AG08396 (cell line): ENCODE measurements around the gene RPL27.

ENCODE experiments used
- DNase-seq: peaks from one replicate; pipeline ENCODE4 v3.0.0; 2012; ENCODE audit warnings: low spot score, mixed read lengths

The RPL27 gene

DNA sequence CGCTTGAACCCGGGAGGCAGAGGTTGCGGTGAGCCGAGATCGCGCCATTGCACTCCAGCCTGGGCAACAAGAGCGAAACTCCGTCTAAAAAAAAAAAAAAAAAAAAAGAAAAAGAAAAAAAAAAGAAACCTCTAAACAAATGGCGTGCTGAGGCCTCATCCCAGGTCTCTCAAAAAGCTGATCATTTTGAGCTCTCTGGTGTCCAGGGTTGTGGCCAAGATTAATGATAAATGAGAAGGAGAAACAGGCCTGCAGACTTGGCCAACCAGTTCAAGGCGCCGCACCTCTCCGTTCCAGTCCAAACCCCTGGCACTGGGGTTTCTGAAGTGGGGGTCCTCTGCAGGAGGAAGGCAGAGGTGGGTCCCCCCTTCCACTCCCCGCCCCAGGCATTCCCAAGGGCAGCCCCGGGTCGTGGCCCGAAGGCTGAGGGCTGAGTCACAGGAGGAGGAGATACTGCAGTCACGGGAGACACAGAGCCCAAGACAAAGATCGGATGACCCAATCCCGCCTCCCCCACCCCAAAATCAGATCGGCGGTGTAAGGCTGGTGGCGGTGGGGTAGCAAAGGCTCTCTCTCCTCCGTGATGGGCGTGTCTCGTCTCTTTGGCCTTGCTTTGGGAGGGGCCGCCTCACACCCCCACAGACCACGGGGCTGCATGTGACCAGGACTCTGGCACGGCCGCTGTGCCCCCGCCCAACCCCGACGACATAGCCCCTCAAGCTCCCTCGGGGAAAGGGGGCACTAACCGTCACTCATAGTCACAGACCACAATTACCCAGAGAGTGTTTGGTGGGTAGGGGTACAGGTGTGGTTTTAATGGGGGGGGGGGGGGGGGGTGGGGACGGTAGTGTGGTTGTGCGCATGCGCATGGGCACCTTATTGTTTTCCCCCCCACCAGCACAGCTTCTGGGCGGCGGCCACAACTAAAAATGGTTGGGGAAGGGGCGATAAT lies 22.8 kb downstream of the RPL27 start:
- peak; percentile 83 for DNase-seq

GRCh38 chr17:43021741-43022512 lies 23.7 kb downstream of the RPL27 start, which contains the start of gene VAT1:
TSS of gene VAT1 (minus strand) at chr17:43022385. CDS start at chr17:43022322, 63 bp downstream.
- peak; percentile 91 for DNase-seq

- peak; percentile 98 for DNase-seq
Observed at GRCh38 chr17:43024407-43025289, 26.4 kb downstream of the RPL27 start, which contains the start of gene RND2. TSS of gene RND2 (plus strand) at chr17:43025231. CDS start at chr17:43025348, 117 bp downstream.

DNA sequence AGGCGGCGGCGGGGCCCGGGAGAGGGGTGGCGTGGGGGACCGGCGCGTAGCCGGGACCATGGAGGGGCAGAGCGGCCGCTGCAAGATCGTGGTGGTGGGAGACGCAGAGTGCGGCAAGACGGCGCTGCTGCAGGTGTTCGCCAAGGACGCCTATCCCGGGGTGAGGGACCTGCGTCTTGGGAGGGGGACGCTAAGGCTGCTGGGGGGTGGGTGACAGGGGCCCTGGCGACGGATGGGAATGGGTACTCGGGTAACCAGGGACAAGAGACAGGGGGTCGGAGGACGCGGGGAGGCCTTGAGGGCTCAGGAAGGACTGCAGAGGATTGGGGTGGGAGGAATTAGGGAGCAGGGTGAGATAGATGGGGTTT lies 27.1 kb downstream of the RPL27 start:
- no peak for DNase-seq

- no peak for DNase-seq
Observed at GRCh38 chr17:43025766-43026537, 27.7 kb downstream of the RPL27 start.

- no peak for DNase-seq
Observed at GRCh38 chr17:43026595-43026994, 28.4 kb downstream of the RPL27 start.

DNA sequence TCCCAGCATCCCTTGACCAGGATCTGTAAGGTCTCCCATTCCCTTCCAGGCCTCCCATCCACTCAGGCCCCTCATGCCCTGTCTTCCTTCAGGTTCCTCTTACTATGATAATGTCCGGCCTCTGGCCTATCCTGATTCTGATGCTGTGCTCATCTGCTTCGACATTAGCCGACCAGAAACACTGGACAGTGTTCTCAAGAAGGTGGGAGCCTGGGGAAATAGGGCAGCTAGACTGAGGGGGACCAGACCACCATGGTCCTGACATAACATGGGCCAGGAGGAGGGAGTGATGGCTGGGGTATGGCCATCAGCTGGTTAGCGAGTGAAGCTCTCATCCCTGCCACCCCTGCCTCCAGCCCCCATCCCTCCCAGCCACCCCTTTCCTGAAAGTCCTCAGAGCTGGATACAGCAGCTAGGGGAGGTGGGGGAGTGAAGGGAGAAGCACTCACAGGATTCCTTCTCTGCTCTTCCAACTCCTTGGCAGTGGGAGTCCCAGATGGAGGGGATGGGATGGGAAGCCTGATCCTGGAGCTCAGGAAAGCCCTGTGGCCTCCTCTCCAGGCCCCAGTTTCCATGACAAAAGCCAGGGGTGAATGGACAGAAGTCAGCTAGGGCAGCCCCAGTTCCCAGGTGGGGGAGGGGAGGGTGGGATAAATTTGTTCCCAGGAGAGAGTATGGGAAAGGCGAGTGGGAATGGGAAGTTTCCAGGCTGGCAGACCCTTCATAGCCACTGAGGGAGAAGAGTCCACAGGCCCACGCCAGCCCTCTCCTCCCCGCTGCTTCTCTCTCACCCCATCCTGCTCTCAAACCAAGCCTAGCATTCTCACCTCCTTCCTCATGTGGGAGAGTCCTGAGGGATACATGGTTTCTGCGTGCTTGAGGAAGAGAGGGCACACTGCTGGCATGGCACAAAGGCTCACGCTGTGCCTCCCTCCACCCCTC lies 29.1 kb downstream of the RPL27 start:
- no peak for DNase-seq

GRCh38 chr17:43028221-43028861 lies 30.1 kb downstream of the RPL27 start:
- DNase-seq: no peak

DNA sequence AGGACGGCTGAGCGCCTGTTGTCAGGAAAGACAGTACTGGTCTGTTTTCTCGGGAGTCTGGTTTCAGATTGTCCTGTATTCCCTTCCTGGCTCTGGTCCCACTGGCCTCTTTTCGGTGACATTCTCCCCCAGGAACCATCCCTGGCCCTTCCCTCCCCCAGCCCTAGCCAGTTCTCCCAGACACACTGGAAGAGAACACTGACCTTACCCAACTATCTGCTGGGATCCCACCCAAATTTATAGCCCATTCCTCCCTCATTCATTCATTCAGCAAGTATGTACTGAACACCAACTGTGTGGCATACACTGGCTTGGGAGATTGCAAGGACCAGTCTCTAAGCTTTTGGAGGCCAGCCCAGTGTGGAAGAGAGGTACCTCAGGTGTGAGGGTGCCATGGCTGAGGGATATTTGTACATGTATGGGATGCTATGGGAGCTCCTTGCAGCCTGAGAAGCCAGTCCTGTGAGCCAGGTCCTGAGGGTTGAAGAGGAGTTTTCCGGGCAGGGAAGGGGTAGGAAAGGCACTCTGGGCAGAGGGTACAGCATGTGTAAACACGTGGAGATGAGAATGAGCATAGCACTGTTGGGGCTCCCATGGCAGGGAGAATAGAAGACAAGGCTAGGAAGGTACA lies 32.0 kb downstream of the RPL27 start:
- no peak for DNase-seq

- DNase-seq: no peak
Observed at GRCh38 chr17:43031666-43032065, 33.4 kb downstream of the RPL27 start.

- no peak for DNase-seq
Observed at GRCh38 chr17:43033948-43034881, 36.0 kb downstream of the RPL27 start.

DNA sequence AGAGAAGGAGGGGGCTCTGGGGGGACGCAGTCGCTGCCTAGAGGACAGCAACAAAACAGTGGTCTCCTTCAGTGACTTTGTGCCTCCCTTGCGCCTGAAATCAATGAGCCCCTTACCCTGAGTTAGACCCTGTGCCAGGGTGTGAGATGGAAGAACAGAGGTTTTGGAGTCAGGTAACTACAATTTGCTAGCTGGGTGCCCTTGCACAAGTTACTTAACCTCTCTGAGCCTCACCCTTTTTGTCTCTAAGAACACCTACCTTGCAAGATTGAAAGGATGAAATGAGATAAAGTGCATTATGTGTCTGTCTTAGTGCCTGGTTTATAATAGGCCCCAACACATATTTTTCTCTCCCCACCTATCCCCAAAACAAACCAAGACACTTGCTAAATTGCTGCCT lies 36.7 kb downstream of the RPL27 start:
- no peak for DNase-seq

DNA sequence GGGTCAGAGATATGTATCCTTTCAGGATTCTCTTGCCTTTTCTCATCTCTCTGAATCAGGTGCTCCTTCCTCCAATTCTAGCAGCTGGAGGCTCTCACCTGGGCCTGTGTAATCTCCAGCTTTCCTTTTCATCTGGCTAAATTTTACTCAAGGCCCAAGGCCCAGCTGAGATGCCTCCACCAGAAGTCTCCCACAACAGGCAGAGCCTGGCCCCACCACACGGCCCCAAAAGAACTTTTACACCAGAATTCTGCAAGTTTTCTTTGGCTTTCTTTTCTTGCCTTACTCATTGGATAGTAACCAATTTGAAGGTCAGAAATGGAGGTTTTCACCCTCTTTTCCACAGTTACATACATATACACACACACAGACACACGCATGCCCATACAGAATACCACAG lies 41.4 kb downstream of the RPL27 start:
- no peak for DNase-seq

- no peak for DNase-seq
Observed at GRCh38 chr17:43040655-43041054, 42.4 kb downstream of the RPL27 start.

DNA sequence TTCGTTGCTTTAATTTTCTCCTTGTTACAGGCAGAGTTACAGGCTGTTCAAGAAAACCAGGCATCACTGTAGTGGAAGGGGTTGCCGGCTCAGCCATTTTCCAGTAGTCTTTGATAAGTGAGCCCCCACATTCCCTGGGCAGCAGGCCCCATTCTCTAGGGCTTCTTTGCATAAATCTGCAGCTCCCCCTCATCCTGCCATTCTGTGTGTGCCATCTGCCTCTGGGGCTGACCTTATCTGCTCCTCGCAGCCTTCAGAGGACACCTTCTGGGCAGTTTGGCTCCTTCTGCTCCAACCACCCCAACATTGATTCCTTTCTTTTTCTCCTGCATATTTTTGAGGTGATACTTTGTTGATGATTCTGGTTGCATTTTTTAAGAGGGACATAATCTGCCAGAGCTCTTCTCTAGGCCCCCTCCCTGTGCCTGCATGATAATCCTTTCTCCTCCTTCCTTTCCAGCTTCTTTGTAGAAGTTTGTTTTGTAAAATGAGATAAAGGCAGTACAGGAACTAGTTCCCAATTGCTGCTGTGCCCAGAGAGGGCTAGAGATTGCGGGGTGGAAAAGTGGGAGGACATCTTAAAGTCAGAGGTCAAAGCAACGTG lies 43.9 kb downstream of the RPL27 start:
- DNase-seq: no peak

DNA sequence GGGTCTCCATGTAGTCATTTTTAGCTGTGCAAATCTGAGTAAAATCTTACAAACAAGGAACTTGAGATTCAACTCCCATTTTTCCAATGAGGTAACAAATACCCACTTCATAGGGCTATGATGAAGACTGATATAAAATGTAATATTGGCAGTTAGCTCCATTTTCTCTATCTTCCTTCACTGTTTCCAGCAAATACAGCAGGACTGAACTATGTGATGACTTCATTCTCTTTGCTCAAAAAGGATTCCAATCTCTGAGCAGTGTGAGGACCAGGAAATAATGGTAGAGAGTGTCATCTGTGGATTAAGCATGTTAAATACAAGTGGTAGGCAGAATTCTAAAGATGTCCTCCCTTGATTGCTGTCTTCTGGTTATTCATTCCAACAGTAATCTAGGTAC lies 45.1 kb downstream of the RPL27 start:
- DNase-seq: no peak

GRCh38 chr17:43044024-43044423 lies 45.8 kb downstream of the RPL27 start:
- DNase-seq: no peak
